HPDE6-E6E7 (cell line): ENCODE results near the gene SHISA6.

Source experiments
- DNase-seq: peaks from one replicate; pipeline ENCODE4 v3.0.0; 2011; ENCODE audit warnings: missing footprints; ENCODE audit errors: extremely low spot score

The SHISA6 gene

GRCh38 chr17:11589716-11590115, 348.7 kb downstream of the SHISA6 start:
- DNase-seq, result no peak

GRCh38 chr17:11598274-11599221, 357.5 kb downstream of the SHISA6 start, which contains the start of gene DNAH9:
TSS of gene DNAH9 (plus strand) at chr17:11598470. CDS start at chr17:11598499, 29 bp downstream.
- no peak for DNase-seq

GRCh38 chr17:11601661-11602060, 360.6 kb downstream of the SHISA6 start:
- DNase-seq, result no peak

GRCh38 chr17:11608396-11608795, 367.4 kb downstream of the SHISA6 start:
- DNase-seq, result no peak

GRCh38 chr17:11610999-11611566, 370.1 kb downstream of the SHISA6 start:
- no peak for DNase-seq

GRCh38 chr17:11612956-11613355, 371.9 kb downstream of the SHISA6 start:
- no peak for DNase-seq
